ENCODE measurements around the gene EIF1B. TPM values are rescaled to one million over a fixed set of nuclear protein-coding genes. Genes with fewer than 3 reads are reported as not detected.

The EIF1B gene
- total and polyA plus RNA-seq, 2 of the 13 experiments (the other 11 are each of a cell fraction or from before 2014, with no cell fraction given) = 12.7 to 29.1 TPM

- Histone ChIP-seq H3K9me3 (ENCODE audit: low read length) (no peaks in the 10 kb centered on the region), H3K4me2 (ENCODE audit: low read depth, low read length) (no peak overlapping the region), H3K36me3 (replicated peaks in 1 of 2; ENCODE audit: control insufficient read depth in 1 of 2, insufficient read depth in 2 of 2, low read length in 2 of 2) (no peaks in the 10 kb centered on the region), H3K4me3 (replicated peaks in 1 of 3; ENCODE audit: insufficient read depth in 1 of 3, low read depth in 2 of 3, low read length in 3 of 3) (no peak overlapping the region), H3K9ac (ENCODE audit: insufficient read depth, low read depth, low read length) (no peak overlapping the region), H3K27me3 (ENCODE audit: control insufficient read depth in 1 of 2, insufficient read depth in 2 of 2, low read length in 2 of 2) (no peaks in the 10 kb centered on the region; a peak in 2 of 5 replicates), H3K27ac (ENCODE audit: extremely low read length, insufficient read depth, low read length) (no peak overlapping the region), H4K20me1 (ENCODE audit: insufficient read depth, low read length) (no peaks in the 10 kb centered on the region), H3K79me2 (ENCODE audit: insufficient read depth, low read length) (no peaks in the 10 kb centered on the region), H3K4me1 (ENCODE audit: insufficient read depth, low read length) (peaks cover 10% of the 10 kb centered on the region; the same call in 1 of the 2 replicates), H2AFZ (ENCODE audit: low read length) (no peak overlapping the region)
- WGBS (ENCODE audit: low lambda C conversion rate) = 71% methylated on average over 5 of the region's 5 CpGs
- intact Hi-C loops (cut with micrococcal nuclease; ENCODE audit: unreplicated experiment) (loop anchor here (2.0 to 5.0 kb wide), 2 partner anchors 124 to 179 kb away; partner anchors contain the start of gene ZNF620), in situ Hi-C loops (cut with HindIII; ENCODE audit: extremely low pct_ligation_motif_present, low pct_unique_long_range_greater_than_20kb) (loop anchor here (10.0 kb wide), 1 partner anchor 1546 kb away; no protein-coding TSS in a partner anchor)
- DNase-seq (ENCODE audit: low spot score) = no peak
- no peak for ATAC-seq
- no TSS peak for BruUV-seq (replicated peaks)
- ChIA-PET POLR2A (interaction anchor here (1.4 kb wide), 1 partner anchor 125 kb away, joined by 5 read pairs; no protein-coding TSS in a partner anchor), CTCF (ENCODE audit: low intra/inter-chr PET ratio, low total read pairs) (interaction anchor here (1.9 kb wide), 1 partner anchor 252 kb away, joined by 4 read pairs; no protein-coding TSS in a partner anchor)
- no peak for TF ChIP-seq ZNF510 (CRISPR knock-in tag; IDR thresholded peaks at IDR 0.05; ENCODE audit: low read depth)
- no peak for TF ChIP-seq MAZ (IDR thresholded peaks at IDR 0.05; ENCODE audit: borderline replicate concordance, low read depth, low read length)
- TF ChIP-seq MAZ (CRISPR knock-in tag; IDR thresholded peaks at IDR 0.05; ENCODE audit: low read depth) = no peak
- TF ChIP-seq TFDP1 (CRISPR knock-in tag; IDR thresholded peaks at IDR 0.05; ENCODE audit: borderline replicate concordance) = no peak
- no peak for FAIRE-seq
These were observed 18.9 kb downstream of the EIF1B start for GRCh38 chr3:40328374-40328773.

GRCh38 chr3:40329071-40329470 is 19.6 kb downstream of the EIF1B start:
- no peak for FAIRE-seq
- H3K9ac ChIP-seq (ENCODE audit: insufficient read depth, low read depth, low read length) = no peak overlapping the region
- TF ChIP-seq AFF4 (CRISPR knock-in tag; IDR thresholded peaks at IDR 0.05) (no peak), DR1 (CRISPR knock-in tag; IDR thresholded peaks at IDR 0.05) (no peak), ZNF781 (CRISPR knock-in tag; IDR thresholded peaks at IDR 0.05; ENCODE audit: borderline replicate concordance, not compliant biosample characterization) (no peak), HOXA3 (CRISPR knock-in tag; IDR thresholded peaks at IDR 0.05) (no peak), RFX5 (IDR thresholded peaks at IDR 0.05; ENCODE audit: low read depth, low read length) (no peak)
- H2AFZ ChIP-seq (ENCODE audit: low read length) = no peak overlapping the region
- H3K79me2 ChIP-seq (ENCODE audit: insufficient read depth, low read length) = no peaks in the 10 kb centered on the region
- WGBS (ENCODE audit: low lambda C conversion rate) = 0% methylated on average over 2 of the region's 4 CpGs
- no peak overlapping the region for H3K4me3 ChIP-seq (replicated peaks in 1 of 3; ENCODE audit: insufficient read depth in 1 of 3, low read depth in 2 of 3, low read length in 3 of 3)
- H3K27me3 ChIP-seq (ENCODE audit: control insufficient read depth in 1 of 2, insufficient read depth in 2 of 2, low read length in 2 of 2) = no peaks in the 10 kb centered on the region; a peak in 2 of 5 replicates
- H4K20me1 ChIP-seq (ENCODE audit: insufficient read depth, low read length) = no peaks in the 10 kb centered on the region
- no peak for DNase-seq (ENCODE audit: low spot score)
- no peaks in the 10 kb centered on the region for H3K36me3 ChIP-seq (replicated peaks in 1 of 2; ENCODE audit: control insufficient read depth in 1 of 2, insufficient read depth in 2 of 2, low read length in 2 of 2)
- intact Hi-C loops (cut with micrococcal nuclease; ENCODE audit: unreplicated experiment) = loop anchor here (2.0 to 5.0 kb wide), 2 partner anchors 124 to 178 kb away; partner anchors contain the start of gene ZNF620
- H3K4me2 ChIP-seq (ENCODE audit: low read depth, low read length) = no peak overlapping the region
- peaks cover 10% of the 10 kb centered on the region; the same call in 1 of the 2 replicates for H3K4me1 ChIP-seq (ENCODE audit: insufficient read depth, low read length)
- H3K27ac ChIP-seq (ENCODE audit: extremely low read length, insufficient read depth, low read length) = no peak overlapping the region
- ChIA-PET CTCF (ENCODE audit: low intra/inter-chr PET ratio, low total read pairs) (interaction anchor here (1.9 kb wide), 1 partner anchor 251 kb away, joined by 4 read pairs; no protein-coding TSS in a partner anchor), POLR2A (interaction anchor here (1.4 kb wide), 1 partner anchor 124 kb away, joined by 5 read pairs; no protein-coding TSS in a partner anchor)
- BruUV-seq (replicated peaks) = no TSS peak
- in situ Hi-C loops (cut with HindIII; ENCODE audit: extremely low pct_ligation_motif_present, low pct_unique_long_range_greater_than_20kb) = loop anchor here (10.0 kb wide), 1 partner anchor 1546 kb away; no protein-coding TSS in a partner anchor
- ATAC-seq = peak; percentile 47; the same call in 1 of the 3 replicates
- H3K9me3 ChIP-seq (ENCODE audit: low read length) = no peaks in the 10 kb centered on the region

Measured in HepG2 (cell line).